Testis (tissue), 3 donors: ENCODE data around the gene ELF1. TPM values are rescaled to one million over a fixed set of nuclear protein-coding genes. Genes with fewer than 3 reads are reported as not detected.

Source experiments
- DNase-seq: peaks from one replicate; pipeline ENCODE4 v3.0.0-alpha.2; 2019
- H3K27ac ChIP-seq, 2 donors: fragments of 200-600 bp; sonication (generic); one replicate each; pipeline ENCODE4 v1.5.1; 2019
- H3K27me3 ChIP-seq: fragments of 200-600 bp; sonication (generic); one replicate; pipeline ENCODE4 v1.5.1; 2019
- H3K36me3 ChIP-seq: fragments of 200-600 bp; sonication (generic); one replicate; pipeline ENCODE4 v1.5.1; 2017; ENCODE audit warnings: low read depth; ENCODE audit errors: missing control alignments
- H3K4me1 ChIP-seq: fragments of 200-600 bp; sonication (generic); one replicate; pipeline ENCODE4 v1.5.1; 2019
- H3K4me3 ChIP-seq, 2 donors: fragments of 200-600 bp; sonication (generic); one replicate each; pipeline ENCODE4 v1.5.1; 2017 to 2019
- H3K9me3 ChIP-seq: fragments of 200-600 bp; sonication (generic); one replicate; pipeline ENCODE4 v1.5.1; 2017
- POLR2A ChIP-seq: fragments of 450-650 bp; IDR thresholded peaks from one replicate; pipeline ENCODE4 v1.6.1; 2017; ENCODE audit warnings: antibody characterized with exemption, mild to moderate bottlenecking, moderate library complexity
- WGBS, 2 donors: methylation state at CpG; one replicate each; pipeline ENCODE4 v1.1.5; 2018; 5-methylcytosine and 5-hydroxymethylcytosine counted together
- intact Hi-C: fragments of 100-400 bp; cut with DNase I; formaldehyde crosslinking; loops from one replicate; pipeline ENCODE4 v1.15.1; 2023; ENCODE audit warnings: low total_unique reads
- polyA plus RNA-seq: library from polyadenylated mRNA; stranded (reverse); fragments of 350-450 nt; fragmentation: Illumina TruSeq; extraction: RNeasy Lipid Tissue Mini Kit (QIAGEN cat#74804); gene quantifications from one replicate; pipeline ENCODE4 v1.2.3, GENCODE V29; 2014; ENCODE audit warnings: low read depth, low replicate concordance; ENCODE audit not compliant: insufficient read depth
- total RNA-seq, 2 donors: library from RNA; depleted of rRNA; stranded (reverse); fragments of >200 nt; gene quantifications; one replicate each; pipeline ENCODE4 v1.2.3, GENCODE V29; 2016
- TF ChIP-seq, protein P1 (sequence below), 3 experiments: fragments of 450-650 bp in 2 of 3; fragments of 200-600 bp in 1 of 3; sonication (generic) in 1 of 3; IDR thresholded peaks; one replicate each; pipeline ENCODE4 v1.5.1; 2016 to 2019; ENCODE audit warnings: antibody characterized with exemption in 3 of 3, mild to moderate bottlenecking in 2 of 3, moderate library complexity in 1 of 3

The ELF1 gene
- total and polyA plus RNA-seq, 3 donors from 2014 or later, result 32.8 to 67.5 (median 54.8) TPM

DNA sequence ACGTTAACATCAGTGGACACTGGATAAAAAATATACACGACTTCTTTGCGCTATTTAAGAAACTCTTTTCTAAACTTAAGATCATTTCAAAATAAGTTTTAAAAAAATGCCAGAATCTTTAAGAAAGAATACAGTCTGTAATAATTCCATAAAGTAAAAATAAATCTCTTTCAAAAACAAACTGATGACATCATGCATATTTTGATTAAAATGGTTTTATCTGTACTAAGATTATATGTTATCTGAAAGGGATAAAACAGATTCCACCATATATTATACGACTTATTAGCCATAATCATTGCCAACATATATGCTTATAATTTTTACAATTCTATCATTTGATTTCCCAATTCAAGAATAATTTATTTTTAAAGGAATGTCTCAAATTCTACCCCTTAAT, 15.3 kb upstream of the ELF1 start:
- H3K4me1 ChIP-seq, result no peaks in the 10 kb centered on the region
- no peaks in the 10 kb centered on the region for H3K36me3 ChIP-seq
- no peak overlapping the region for H3K27ac ChIP-seq
- H3K27me3 ChIP-seq, result no peaks in the 10 kb centered on the region
- TF ChIP-seq, protein P1, sequence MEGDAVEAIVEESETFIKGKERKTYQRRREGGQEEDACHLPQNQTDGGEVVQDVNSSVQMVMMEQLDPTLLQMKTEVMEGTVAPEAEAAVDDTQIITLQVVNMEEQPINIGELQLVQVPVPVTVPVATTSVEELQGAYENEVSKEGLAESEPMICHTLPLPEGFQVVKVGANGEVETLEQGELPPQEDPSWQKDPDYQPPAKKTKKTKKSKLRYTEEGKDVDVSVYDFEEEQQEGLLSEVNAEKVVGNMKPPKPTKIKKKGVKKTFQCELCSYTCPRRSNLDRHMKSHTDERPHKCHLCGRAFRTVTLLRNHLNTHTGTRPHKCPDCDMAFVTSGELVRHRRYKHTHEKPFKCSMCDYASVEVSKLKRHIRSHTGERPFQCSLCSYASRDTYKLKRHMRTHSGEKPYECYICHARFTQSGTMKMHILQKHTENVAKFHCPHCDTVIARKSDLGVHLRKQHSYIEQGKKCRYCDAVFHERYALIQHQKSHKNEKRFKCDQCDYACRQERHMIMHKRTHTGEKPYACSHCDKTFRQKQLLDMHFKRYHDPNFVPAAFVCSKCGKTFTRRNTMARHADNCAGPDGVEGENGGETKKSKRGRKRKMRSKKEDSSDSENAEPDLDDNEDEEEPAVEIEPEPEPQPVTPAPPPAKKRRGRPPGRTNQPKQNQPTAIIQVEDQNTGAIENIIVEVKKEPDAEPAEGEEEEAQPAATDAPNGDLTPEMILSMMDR (IDR thresholded peaks at IDR 0.05), result no peak
- TF ChIP-seq POLR2A, result no peak
- WGBS, 2 donors, result 77 to 89% methylated on average over 4 of the region's 4 CpGs
- no peak overlapping the region for H3K4me3 ChIP-seq
- intact Hi-C loops, result no loop called here
- H3K9me3 ChIP-seq, result no peaks in the 10 kb centered on the region
- no peak for DNase-seq

DNA sequence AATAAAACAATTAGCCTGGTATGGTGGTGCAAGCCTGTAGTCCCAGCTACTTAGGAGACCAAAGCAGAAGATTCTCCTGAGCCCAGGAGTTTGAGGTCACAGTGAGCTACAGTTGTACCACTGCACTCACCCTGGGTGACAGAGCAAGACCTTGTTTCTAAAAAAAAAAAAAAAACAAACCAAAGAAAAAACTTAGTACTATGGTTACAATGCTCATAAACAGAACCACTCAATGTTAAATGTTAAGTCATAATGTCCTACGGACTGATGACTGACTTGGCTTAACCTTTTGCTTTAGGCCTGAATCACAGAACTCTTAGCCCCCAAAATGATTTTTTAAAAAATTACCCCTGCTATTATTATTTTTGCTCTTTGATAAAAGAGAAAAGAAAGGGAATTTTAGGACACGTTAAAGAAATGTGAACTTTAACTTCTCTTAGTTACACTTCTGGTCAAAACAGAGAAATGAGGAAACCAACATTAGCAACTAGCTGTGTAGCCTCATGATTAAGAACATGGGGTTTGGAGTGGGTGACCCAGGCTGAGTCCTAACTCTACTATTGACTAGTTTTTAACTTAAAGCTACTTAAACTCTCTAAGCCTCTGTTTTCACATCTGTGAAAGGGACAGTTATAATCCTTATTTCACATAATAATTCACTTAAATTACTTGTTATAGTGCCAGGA, 13.7 kb upstream of the ELF1 start:
- no peaks in the 10 kb centered on the region for H3K4me1 ChIP-seq
- no peaks in the 10 kb centered on the region for H3K9me3 ChIP-seq
- H3K27me3 ChIP-seq, result no peaks in the 10 kb centered on the region
- H3K36me3 ChIP-seq, result no peaks in the 10 kb centered on the region
- H3K4me3 ChIP-seq, result no peak overlapping the region
- intact Hi-C loops, result no loop called here
- TF ChIP-seq POLR2A, result no peak
- TF ChIP-seq, protein P1 (IDR thresholded peaks at IDR 0.05), result no peak
- no peak overlapping the region for H3K27ac ChIP-seq
- 44 to 47% methylated on average over 2 of the region's 2 CpGs for WGBS, 2 donors
- DNase-seq, result no peak

DNA sequence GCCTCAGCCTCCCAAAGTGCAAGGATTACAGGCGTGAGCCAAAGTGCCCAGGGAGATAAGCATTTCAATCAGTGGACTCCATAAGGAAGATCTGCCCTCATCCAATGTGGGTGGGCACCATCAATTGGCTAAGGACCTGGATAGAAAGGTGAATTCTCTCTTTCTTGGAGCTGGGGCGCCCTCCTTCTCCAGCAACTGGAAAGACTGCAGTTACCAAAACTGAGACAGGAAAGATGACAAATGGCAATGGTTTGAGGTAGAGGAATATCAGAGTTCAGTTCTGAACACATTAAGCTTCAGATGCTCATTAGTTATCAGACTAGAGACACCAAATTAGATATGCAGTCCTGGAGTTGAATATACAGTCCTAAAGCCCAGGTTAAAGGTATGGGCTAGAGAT, 10.5 kb upstream of the ELF1 start:
- no peaks in the 10 kb centered on the region for H3K9me3 ChIP-seq
- DNase-seq, result no peak
- TF ChIP-seq POLR2A, result no peak
- TF ChIP-seq, protein P1 (IDR thresholded peaks at IDR 0.05), result no peak

DNA sequence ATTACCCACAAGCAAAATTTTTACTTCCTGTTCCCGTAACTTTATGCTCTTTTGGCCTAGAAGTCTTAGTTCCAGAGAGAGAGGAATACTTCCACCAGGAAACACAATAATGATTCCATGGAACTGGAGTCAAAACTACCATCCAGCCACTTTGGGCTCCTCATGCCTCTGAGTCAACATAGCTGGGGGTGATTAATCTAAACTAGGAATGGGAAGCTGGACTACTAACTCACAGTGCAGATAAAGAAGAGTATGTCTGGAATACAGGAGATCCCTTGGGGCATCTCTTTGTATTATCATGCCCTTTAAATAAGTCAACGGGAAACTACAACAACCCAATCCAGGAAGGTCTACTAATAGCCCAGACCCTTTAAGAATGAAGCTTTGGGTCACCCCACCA, 8.9 kb upstream of the ELF1 start:
- TF ChIP-seq, protein P1 (IDR thresholded peaks at IDR 0.05), result no peak
- TF ChIP-seq POLR2A, result no peak
- no peak for DNase-seq
- H3K36me3 ChIP-seq, result no peaks in the 10 kb centered on the region
- H3K4me3 ChIP-seq, result no peak overlapping the region
- WGBS, 2 donors, result 73 to 81% methylated on average over 2 of the region's 2 CpGs
- no peak overlapping the region for H3K27ac ChIP-seq
- no peaks in the 10 kb centered on the region for H3K27me3 ChIP-seq
- no peaks in the 10 kb centered on the region for H3K4me1 ChIP-seq
- no peaks in the 10 kb centered on the region for H3K9me3 ChIP-seq
- intact Hi-C loops, result no loop called here

More for the DNA sequence above, 10.5 kb upstream of the ELF1 start:
- H3K4me1 ChIP-seq, result no peaks in the 10 kb centered on the region
- intact Hi-C loops, result no loop called here
- 94 to 96% methylated on average over 2 of the region's 2 CpGs for WGBS, 2 donors
- no peak overlapping the region for H3K4me3 ChIP-seq
- H3K36me3 ChIP-seq, result no peaks in the 10 kb centered on the region
- no peaks in the 10 kb centered on the region for H3K27me3 ChIP-seq
- H3K27ac ChIP-seq, result no peak overlapping the region

DNA sequence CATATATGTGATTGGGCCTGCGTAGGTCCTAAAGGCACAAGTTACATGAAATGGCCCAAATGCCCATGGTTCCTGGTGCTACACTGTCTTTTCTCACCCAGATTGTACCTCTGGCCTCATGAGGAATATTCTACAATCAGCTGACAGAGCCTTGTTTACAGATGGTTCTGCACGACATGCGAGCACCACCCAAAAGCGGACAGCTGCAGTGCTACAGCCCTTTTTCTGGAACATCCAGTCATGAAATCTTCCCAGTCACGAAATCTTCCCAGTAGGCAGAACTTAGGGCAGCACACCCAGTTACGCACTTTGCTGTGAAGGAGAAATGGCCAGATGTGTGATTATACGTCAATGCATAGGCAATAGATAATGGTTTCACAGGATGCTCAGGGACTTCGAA, 7.7 kb upstream of the ELF1 start:
- H3K9me3 ChIP-seq, result no peaks in the 10 kb centered on the region

More for the DNA sequence above, 7.7 kb upstream of the ELF1 start:
- TF ChIP-seq POLR2A, result no peak
- TF ChIP-seq, protein P1 (IDR thresholded peaks at IDR 0.05), result no peak
- Histone ChIP-seq H3K27me3 (no peaks in the 10 kb centered on the region), H3K36me3 (no peaks in the 10 kb centered on the region), H3K27ac (no peak overlapping the region), H3K4me1 (no peaks in the 10 kb centered on the region), H3K4me3 (no peak overlapping the region)
- intact Hi-C loops, result no loop called here
- 92 to 94% methylated on average over 8 of the region's 8 CpGs for WGBS, 2 donors
- DNase-seq, result no peak
